Measurements from ENCODE around the gene SUB1. TPM values are rescaled to one million over a fixed set of nuclear protein-coding genes. Genes with fewer than 3 reads are reported as not detected.
"Not testable (repeated sequence)": the region's sequence is repeated elsewhere in the genome, so short reads cannot be mapped to it uniquely, and the experiment has no call there.

Gene SUB1
- total RNA-seq, 4 donors from 2014 or later, result 66.4 to 154 (median 90.1) TPM

DNA sequence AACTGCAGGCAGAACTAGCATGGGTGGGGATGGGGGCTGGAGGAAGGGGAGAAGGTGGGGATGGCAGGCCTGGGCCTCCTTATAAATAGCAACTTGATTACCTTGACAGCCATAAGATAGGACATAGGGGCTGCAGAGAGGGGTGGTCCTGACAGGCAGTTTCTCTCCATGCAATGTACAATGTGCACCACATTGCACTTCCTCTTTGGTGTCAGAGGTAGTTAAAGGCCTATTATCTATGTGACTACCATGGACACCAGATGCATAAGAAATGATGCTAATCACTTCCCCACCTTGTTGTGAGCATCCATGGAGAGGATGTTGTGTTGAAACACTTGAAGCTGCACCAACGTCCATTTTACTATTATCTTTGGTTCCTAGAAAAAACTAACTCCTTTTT is 20.2 kb upstream of the SUB1 start:
- H3K27me3 ChIP-seq, result no peaks in the 10 kb centered on the region
- H3K9me3 ChIP-seq, result no peaks in the 10 kb centered on the region
- H3K36me3 ChIP-seq, result no peaks in the 10 kb centered on the region
- WGBS, result 72% methylated on average over 1 of the region's 1 CpG
- intact Hi-C loops (cut with DNase I), result no loop called here
- TF ChIP-seq, protein P1, sequence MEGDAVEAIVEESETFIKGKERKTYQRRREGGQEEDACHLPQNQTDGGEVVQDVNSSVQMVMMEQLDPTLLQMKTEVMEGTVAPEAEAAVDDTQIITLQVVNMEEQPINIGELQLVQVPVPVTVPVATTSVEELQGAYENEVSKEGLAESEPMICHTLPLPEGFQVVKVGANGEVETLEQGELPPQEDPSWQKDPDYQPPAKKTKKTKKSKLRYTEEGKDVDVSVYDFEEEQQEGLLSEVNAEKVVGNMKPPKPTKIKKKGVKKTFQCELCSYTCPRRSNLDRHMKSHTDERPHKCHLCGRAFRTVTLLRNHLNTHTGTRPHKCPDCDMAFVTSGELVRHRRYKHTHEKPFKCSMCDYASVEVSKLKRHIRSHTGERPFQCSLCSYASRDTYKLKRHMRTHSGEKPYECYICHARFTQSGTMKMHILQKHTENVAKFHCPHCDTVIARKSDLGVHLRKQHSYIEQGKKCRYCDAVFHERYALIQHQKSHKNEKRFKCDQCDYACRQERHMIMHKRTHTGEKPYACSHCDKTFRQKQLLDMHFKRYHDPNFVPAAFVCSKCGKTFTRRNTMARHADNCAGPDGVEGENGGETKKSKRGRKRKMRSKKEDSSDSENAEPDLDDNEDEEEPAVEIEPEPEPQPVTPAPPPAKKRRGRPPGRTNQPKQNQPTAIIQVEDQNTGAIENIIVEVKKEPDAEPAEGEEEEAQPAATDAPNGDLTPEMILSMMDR (IDR thresholded peaks at IDR 0.05), result no peak
- TF ChIP-seq POLR2A (IDR thresholded peaks at IDR 0.05; ENCODE audit: low read depth) (no peak), EP300 (IDR thresholded peaks at IDR 0.05) (no peak), POLR2AphosphoS5 (IDR thresholded peaks at IDR 0.05) (no peak)
- H3K4me3 ChIP-seq, result no peak overlapping the region
- no peak for DNase-seq (ENCODE audit: extremely low spot score)
- H3K27ac ChIP-seq (replicated peaks in 1 of 4), result no peak overlapping the region
- H3K4me1 ChIP-seq, result no peaks in the 10 kb centered on the region

DNA sequence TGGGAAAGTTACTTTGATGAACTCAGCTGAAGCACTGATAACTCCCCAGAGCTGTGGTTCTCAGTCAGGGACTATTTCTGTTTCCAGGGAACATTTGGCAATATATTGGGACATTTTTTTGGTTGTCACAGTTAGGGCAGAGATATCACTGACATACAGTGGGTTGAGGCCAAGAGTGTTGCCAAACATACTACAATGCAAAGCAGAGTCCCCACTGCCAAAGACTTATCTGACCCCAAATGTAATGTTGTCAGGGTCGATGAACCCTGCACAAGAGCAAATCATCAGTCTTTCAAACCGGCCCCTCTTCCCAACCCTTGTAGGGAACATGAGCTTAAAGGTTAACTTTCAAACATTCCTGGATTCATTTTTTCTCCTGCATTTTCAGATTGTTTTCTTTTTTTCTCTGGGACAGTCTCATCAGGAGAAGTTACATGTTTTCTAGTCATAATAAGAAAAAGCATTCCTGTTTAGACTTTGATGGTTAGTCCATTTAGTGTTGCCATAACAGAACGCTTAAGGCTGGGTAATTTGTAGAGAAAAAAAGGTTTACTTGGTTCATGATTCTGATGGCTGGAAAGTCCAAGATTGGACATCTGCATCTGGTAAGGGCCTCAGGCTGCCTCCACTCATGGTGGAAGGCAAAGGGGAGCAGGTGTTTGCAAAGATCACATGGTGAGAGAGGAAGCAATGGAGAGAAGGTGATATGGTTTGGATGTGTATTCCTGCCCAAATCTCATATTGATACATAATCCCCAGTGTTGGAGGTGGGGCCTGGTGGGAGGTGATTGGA is 18.8 kb upstream of the SUB1 start:
- H3K27ac ChIP-seq (replicated peaks in 1 of 4), result no peak overlapping the region
- TF ChIP-seq, protein P1 (IDR thresholded peaks at IDR 0.05), result no peak
- no peak for TF ChIP-seq POLR2A (IDR thresholded peaks at IDR 0.05; ENCODE audit: low read depth)
- no peak for TF ChIP-seq POLR2AphosphoS5 (IDR thresholded peaks at IDR 0.05)
- no peak for TF ChIP-seq EP300 (IDR thresholded peaks at IDR 0.05)
- no peaks in the 10 kb centered on the region for H3K4me1 ChIP-seq
- DNase-seq (ENCODE audit: extremely low spot score), result no peak
- H3K27me3 ChIP-seq, result no peaks in the 10 kb centered on the region
- 83% methylated on average over 3 of the region's 3 CpGs for WGBS
- intact Hi-C loops (cut with DNase I), result no loop called here
- no peaks in the 10 kb centered on the region for H3K9me3 ChIP-seq
- no peak overlapping the region for H3K4me3 ChIP-seq
- no peaks in the 10 kb centered on the region for H3K36me3 ChIP-seq

DNA sequence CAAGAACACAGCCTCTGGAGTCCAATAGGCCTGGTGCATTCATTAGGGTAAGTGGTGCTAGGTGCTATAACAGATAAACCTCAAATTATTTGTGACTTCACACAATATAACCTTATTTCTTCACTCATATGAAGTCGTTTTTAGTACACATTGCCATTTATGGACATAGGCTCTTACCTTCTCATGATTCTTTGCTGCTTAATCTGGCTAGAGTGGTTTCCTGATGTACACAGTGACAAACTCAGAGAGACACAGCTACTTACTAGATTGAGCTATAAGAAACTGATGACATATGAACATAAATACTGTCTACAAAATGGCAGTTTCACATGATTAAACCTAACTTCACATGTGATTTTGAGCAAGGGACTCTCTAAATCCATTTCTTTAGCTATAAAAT is 14.2 kb upstream of the SUB1 start:
- H3K4me1 ChIP-seq, result no peaks in the 10 kb centered on the region
- TF ChIP-seq EP300 (IDR thresholded peaks at IDR 0.05) (no peak), POLR2AphosphoS5 (IDR thresholded peaks at IDR 0.05) (no peak), POLR2A (IDR thresholded peaks at IDR 0.05; ENCODE audit: low read depth) (no peak)
- TF ChIP-seq, protein P1 (IDR thresholded peaks at IDR 0.05), result no peak
- H3K36me3 ChIP-seq, result no peaks in the 10 kb centered on the region
- H3K9me3 ChIP-seq, result no peaks in the 10 kb centered on the region
- H3K27ac ChIP-seq (replicated peaks in 1 of 4), result no peak overlapping the region
- H3K27me3 ChIP-seq, result no peaks in the 10 kb centered on the region
- no peak for DNase-seq (ENCODE audit: extremely low spot score)
- 58% methylated on average over 1 of the region's 1 CpG for WGBS
- intact Hi-C loops (cut with DNase I), result no loop called here
- H3K4me3 ChIP-seq, result no peak overlapping the region

DNA sequence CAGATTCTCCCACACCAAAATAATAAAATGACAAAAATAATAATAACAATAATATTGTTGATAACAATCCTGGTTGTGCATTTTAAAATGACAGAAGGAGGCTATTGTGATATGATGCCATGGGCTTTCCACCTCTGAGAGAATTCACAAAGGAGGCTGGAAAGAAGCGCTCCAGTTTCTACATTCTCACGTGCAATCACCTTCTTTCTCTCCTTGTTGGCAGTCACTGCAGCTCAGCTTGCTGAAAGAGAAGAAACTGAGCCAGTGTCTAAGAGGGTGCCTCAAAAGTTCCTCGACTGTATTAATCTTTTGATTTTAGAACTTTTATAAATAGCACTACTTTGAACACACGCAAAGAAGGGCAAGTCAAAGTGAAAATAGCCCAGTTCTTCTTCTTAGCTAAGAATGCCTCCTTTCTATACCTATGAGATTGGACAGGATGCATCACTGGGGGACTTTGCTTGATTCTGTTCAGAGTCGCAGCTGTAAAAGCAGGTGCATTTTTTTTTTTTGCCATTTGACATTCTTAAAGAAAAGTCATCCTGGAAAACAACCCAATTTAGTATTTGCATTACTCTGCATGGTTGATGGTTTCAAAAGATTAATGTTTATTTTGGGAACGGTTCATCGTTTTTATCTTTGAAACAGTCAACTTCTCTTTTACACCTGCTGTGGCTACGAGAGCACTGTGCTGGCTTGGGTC is 12.4 kb upstream of the SUB1 start:
- Histone ChIP-seq H3K9me3 (no peaks in the 10 kb centered on the region), H3K4me3 (no peak overlapping the region), H3K4me1 (no peaks in the 10 kb centered on the region), H3K36me3 (no peaks in the 10 kb centered on the region), H3K27ac (replicated peaks in 1 of 4) (no peak overlapping the region), H3K27me3 (no peaks in the 10 kb centered on the region)
- DNase-seq (ENCODE audit: extremely low spot score), result no peak
- intact Hi-C loops (cut with DNase I), result no loop called here
- TF ChIP-seq, protein P1 (IDR thresholded peaks at IDR 0.05), result no peak
- no peak for TF ChIP-seq POLR2AphosphoS5 (IDR thresholded peaks at IDR 0.05)
- no peak for TF ChIP-seq POLR2A (IDR thresholded peaks at IDR 0.05; ENCODE audit: low read depth)
- TF ChIP-seq EP300 (IDR thresholded peaks at IDR 0.05), result no peak
- WGBS, result 76% methylated on average over 8 of the region's 8 CpGs

DNA sequence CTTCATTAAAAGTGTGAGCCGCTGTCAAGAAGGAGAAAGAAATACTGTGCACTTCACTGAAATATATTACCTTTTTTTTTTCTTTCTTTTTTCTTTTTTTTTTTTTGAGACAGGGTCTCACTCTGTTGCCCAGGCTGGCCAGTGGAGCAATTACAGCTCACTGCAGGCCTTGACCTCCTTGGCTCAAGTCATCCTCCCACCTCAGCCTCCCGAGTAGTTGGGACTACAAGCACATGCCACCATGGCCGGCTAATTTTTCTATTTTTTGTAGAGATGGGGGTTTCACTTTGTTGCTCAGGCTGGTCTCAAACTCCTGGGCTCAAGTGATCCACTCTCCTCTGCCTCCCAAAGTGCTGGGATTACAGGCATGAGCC is 11.9 kb upstream of the SUB1 start:
- DNase-seq (ENCODE audit: extremely low spot score); H3K9me3 ChIP-seq; intact Hi-C loops (cut with DNase I); H3K4me3 ChIP-seq; H3K27ac ChIP-seq (replicated peaks in 1 of 4); H3K36me3 ChIP-seq; H3K4me1 ChIP-seq; H3K27me3 ChIP-seq: not testable (repeated sequence)
- 84% methylated on average over 3 of the region's 3 CpGs for WGBS

All from esophagus muscularis mucosa (tissue), 4 donors.